Measurements from ENCODE around the gene PLPPR1. TPM values are rescaled to one million over a fixed set of nuclear protein-coding genes. Genes with fewer than 3 reads are reported as not detected.

The PLPPR1 gene
- total RNA-seq, 2 experiments from 2014 or later, result not detected

- Mint-ChIP-seq H3K27ac (no peak overlapping the region), H3K4me1 (no peaks in the 10 kb centered on the region), H3K4me3 (no peak overlapping the region), H3K9me3 (ENCODE audit: low read depth) (no peaks in the 10 kb centered on the region), H3K36me3 (no peaks in the 10 kb centered on the region), H3K27me3 (no peaks in the 10 kb centered on the region)
- CTCF ChIA-PET, result no interaction called here
- DNase-seq, result no peak
- ATAC-seq, result no peak
These were observed 35.7 kb downstream of the PLPPR1 start for GRCh38 chr9:101064206-101064605.

- Mint-ChIP-seq H3K4me3 (no peak overlapping the region), H3K4me1 (no peaks in the 10 kb centered on the region), H3K36me3 (no peaks in the 10 kb centered on the region), H3K9me3 (ENCODE audit: low read depth) (no peaks in the 10 kb centered on the region), H3K27me3 (no peaks in the 10 kb centered on the region), H3K27ac (no peak overlapping the region)
- CTCF ChIA-PET, result no interaction called here
- DNase-seq, result no peak
- no peak for ATAC-seq
These were observed 37.4 kb downstream of the PLPPR1 start for GRCh38 chr9:101065930-101066329.

- Mint-ChIP-seq H3K27ac (no peak overlapping the region), H3K4me1 (no peaks in the 10 kb centered on the region), H3K4me3 (no peak overlapping the region), H3K27me3 (no peaks in the 10 kb centered on the region), H3K9me3 (ENCODE audit: low read depth) (no peaks in the 10 kb centered on the region), H3K36me3 (no peaks in the 10 kb centered on the region)
- ATAC-seq, result no peak
- CTCF ChIA-PET, result no interaction called here
- DNase-seq, result no peak
These were observed 40.2 kb downstream of the PLPPR1 start for GRCh38 chr9:101068696-101069095.

- Mint-ChIP-seq H3K27ac (no peak overlapping the region), H3K4me1 (no peaks in the 10 kb centered on the region), H3K27me3 (no peaks in the 10 kb centered on the region), H3K4me3 (no peak overlapping the region), H3K9me3 (ENCODE audit: low read depth) (no peaks in the 10 kb centered on the region), H3K36me3 (no peaks in the 10 kb centered on the region)
- no peak for ATAC-seq
- CTCF ChIA-PET, result no interaction called here
- DNase-seq, result no peak
These were observed 43.7 kb downstream of the PLPPR1 start for GRCh38 chr9:101072259-101072658.

GRCh38 chr9:101073122-101073521 lies 44.6 kb downstream of the PLPPR1 start:
- Mint-ChIP-seq H3K4me1 (no peaks in the 10 kb centered on the region), H3K36me3 (no peaks in the 10 kb centered on the region), H3K4me3 (no peak overlapping the region), H3K27ac (no peak overlapping the region), H3K9me3 (ENCODE audit: low read depth) (no peaks in the 10 kb centered on the region), H3K27me3 (no peaks in the 10 kb centered on the region)
- no peak for DNase-seq
- CTCF ChIA-PET, result no interaction called here
- ATAC-seq, result no peak

GRCh38 chr9:101081641-101082040 lies 53.1 kb downstream of the PLPPR1 start:
- CTCF ChIA-PET, result no interaction called here
- H3K4me3 Mint-ChIP-seq, result no peak overlapping the region
- no peak overlapping the region for H3K27ac Mint-ChIP-seq
- DNase-seq, result no peak
- no peaks in the 10 kb centered on the region for H3K27me3 Mint-ChIP-seq
- no peak for ATAC-seq
- H3K36me3 Mint-ChIP-seq, result no peaks in the 10 kb centered on the region
- H3K9me3 Mint-ChIP-seq (ENCODE audit: low read depth), result no peaks in the 10 kb centered on the region
- no peaks in the 10 kb centered on the region for H3K4me1 Mint-ChIP-seq

GRCh38 chr9:101083448-101084202 lies 55.1 kb downstream of the PLPPR1 start:
- Mint-ChIP-seq H3K4me3 (no peak overlapping the region), H3K36me3 (no peaks in the 10 kb centered on the region), H3K9me3 (ENCODE audit: low read depth) (no peaks in the 10 kb centered on the region), H3K27ac (no peak overlapping the region), H3K4me1 (no peaks in the 10 kb centered on the region), H3K27me3 (no peaks in the 10 kb centered on the region)
- CTCF ChIA-PET, result no interaction called here
- ATAC-seq, result no peak
- no peak for DNase-seq

- Mint-ChIP-seq H3K4me3 (no peak overlapping the region), H3K4me1 (no peaks in the 10 kb centered on the region), H3K36me3 (no peaks in the 10 kb centered on the region), H3K9me3 (ENCODE audit: low read depth) (no peaks in the 10 kb centered on the region), H3K27me3 (no peaks in the 10 kb centered on the region), H3K27ac (no peak overlapping the region)
- ATAC-seq, result no peak
- no peak for DNase-seq
- CTCF ChIA-PET, result no interaction called here
These were observed 58.9 kb downstream of the PLPPR1 start for GRCh38 chr9:101087426-101087825.

GRCh38 chr9:101092922-101093321 lies 64.4 kb downstream of the PLPPR1 start:
- H3K4me3 Mint-ChIP-seq, result no peak overlapping the region

GRCh38 chr9:101093620-101094019 lies 65.1 kb downstream of the PLPPR1 start:
- H3K9me3 Mint-ChIP-seq (ENCODE audit: low read depth), result no peaks in the 10 kb centered on the region
- CTCF ChIA-PET, result no interaction called here

More at GRCh38 chr9:101092922-101093321, 64.4 kb downstream of the PLPPR1 start:
- CTCF ChIA-PET, result no interaction called here
- Mint-ChIP-seq H3K27me3 (no peaks in the 10 kb centered on the region), H3K36me3 (no peaks in the 10 kb centered on the region), H3K4me1 (no peaks in the 10 kb centered on the region), H3K9me3 (ENCODE audit: low read depth) (no peaks in the 10 kb centered on the region), H3K27ac (no peak overlapping the region)
- no peak for DNase-seq
- no peak for ATAC-seq

GRCh38 chr9:101094686-101095085 lies 66.2 kb downstream of the PLPPR1 start:
- H3K27me3 Mint-ChIP-seq, result no peaks in the 10 kb centered on the region
- no peak overlapping the region for H3K27ac Mint-ChIP-seq
- ATAC-seq (no peak), DNase-seq (no peak)
- CTCF ChIA-PET, result no interaction called here
- no peaks in the 10 kb centered on the region for H3K4me1 Mint-ChIP-seq
- no peak overlapping the region for H3K4me3 Mint-ChIP-seq
- H3K36me3 Mint-ChIP-seq, result no peaks in the 10 kb centered on the region
- H3K9me3 Mint-ChIP-seq (ENCODE audit: low read depth), result no peaks in the 10 kb centered on the region

More at GRCh38 chr9:101093620-101094019, 65.1 kb downstream of the PLPPR1 start:
- DNase-seq (no peak), ATAC-seq (no peak)
- Mint-ChIP-seq H3K27ac (no peak overlapping the region), H3K4me1 (no peaks in the 10 kb centered on the region), H3K4me3 (no peak overlapping the region), H3K27me3 (no peaks in the 10 kb centered on the region), H3K36me3 (no peaks in the 10 kb centered on the region)

GRCh38 chr9:101097210-101097609 lies 68.7 kb downstream of the PLPPR1 start:
- H3K36me3 Mint-ChIP-seq, result no peaks in the 10 kb centered on the region
- H3K27me3 Mint-ChIP-seq, result no peaks in the 10 kb centered on the region
- DNase-seq (no peak), ATAC-seq (no peak)
- no peak overlapping the region for H3K4me3 Mint-ChIP-seq
- H3K9me3 Mint-ChIP-seq (ENCODE audit: low read depth), result no peaks in the 10 kb centered on the region
- H3K4me1 Mint-ChIP-seq, result no peaks in the 10 kb centered on the region
- CTCF ChIA-PET, result no interaction called here
- no peak overlapping the region for H3K27ac Mint-ChIP-seq

- H3K9me3 Mint-ChIP-seq (ENCODE audit: low read depth), result no peaks in the 10 kb centered on the region
- H3K4me3 Mint-ChIP-seq, result no peak overlapping the region
- CTCF ChIA-PET, result no interaction called here
- no peaks in the 10 kb centered on the region for H3K27me3 Mint-ChIP-seq
- ATAC-seq (no peak), DNase-seq (no peak)
- H3K36me3 Mint-ChIP-seq, result no peaks in the 10 kb centered on the region
- no peak overlapping the region for H3K27ac Mint-ChIP-seq
- H3K4me1 Mint-ChIP-seq, result no peaks in the 10 kb centered on the region
These were observed 69.9 kb downstream of the PLPPR1 start for GRCh38 chr9:101098392-101098791.

- Mint-ChIP-seq H3K4me1 (no peaks in the 10 kb centered on the region), H3K4me3 (no peak overlapping the region), H3K27ac (no peak overlapping the region), H3K36me3 (no peaks in the 10 kb centered on the region), H3K27me3 (no peaks in the 10 kb centered on the region), H3K9me3 (ENCODE audit: low read depth) (peaks cover 2% of the 10 kb centered on the region)
- ATAC-seq (no peak), DNase-seq (no peak)
- CTCF ChIA-PET, result no interaction called here
These were observed 85.8 kb downstream of the PLPPR1 start for GRCh38 chr9:101114317-101114716.

GRCh38 chr9:101115102-101115501 lies 86.6 kb downstream of the PLPPR1 start:
- Mint-ChIP-seq H3K9me3 (ENCODE audit: low read depth) (no peaks in the 10 kb centered on the region), H3K27ac (no peak overlapping the region), H3K4me1 (no peaks in the 10 kb centered on the region), H3K27me3 (no peaks in the 10 kb centered on the region), H3K4me3 (no peak overlapping the region), H3K36me3 (no peaks in the 10 kb centered on the region)
- ATAC-seq (no peak), DNase-seq (no peak)
- CTCF ChIA-PET, result no interaction called here
